ENCODE data around the gene PPP1R7.

PPP1R7 gene

GRCh38 chr2:241187918-241188234 lies 37.6 kb downstream of the PPP1R7 start:
- no peak overlapping the region for H3K4me3 ChIP-seq (ENCODE audit: low read depth, low read length)
- H3K36me3 ChIP-seq: peaks cover 5% of the 10 kb centered on the region
- H3K27me3 ChIP-seq (ENCODE audit: insufficient read depth, low read depth, severe bottlenecking): no peaks in the 10 kb centered on the region
- no peak for DNase-seq
- no peaks in the 10 kb centered on the region for H3K9me3 ChIP-seq (ENCODE audit: severe bottlenecking)
- no peak overlapping the region for H3K27ac ChIP-seq
- TF ChIP-seq CTCF (IDR thresholded peaks at IDR 0.05; ENCODE audit: low read depth, low read length): no peak

- DNase-seq: no peak
- TF ChIP-seq CTCF (IDR thresholded peaks at IDR 0.05; ENCODE audit: low read depth, low read length): no peak
- Histone ChIP-seq H3K36me3 (peaks cover under 1% of the 10 kb centered on the region; the same call in 1 of the 2 replicates), H3K27me3 (ENCODE audit: insufficient read depth, low read depth, severe bottlenecking) (no peaks in the 10 kb centered on the region), H3K4me3 (ENCODE audit: low read depth, low read length) (no peak within 1 kb of the TSS), H3K9me3 (ENCODE audit: severe bottlenecking) (no peaks in the 10 kb centered on the region), H3K27ac (no peak within 1 kb of the TSS)
Measured at GRCh38 chr2:241188361-241189092, 38.3 kb downstream of the PPP1R7 start, which contains the start of gene ANO7. ANO7 (plus strand) TSS chr2:241188677; CDS start chr2:241190064, 1,387 bp downstream.

- TF ChIP-seq CTCF (IDR thresholded peaks at IDR 0.05; ENCODE audit: low read depth, low read length): no peak
- no peaks in the 10 kb centered on the region for H3K27me3 ChIP-seq (ENCODE audit: insufficient read depth, low read depth, severe bottlenecking)
- H3K27ac ChIP-seq: no peak overlapping the region
- DNase-seq: no peak
- H3K9me3 ChIP-seq (ENCODE audit: severe bottlenecking): no peaks in the 10 kb centered on the region
- no peak overlapping the region for H3K4me3 ChIP-seq (ENCODE audit: low read depth, low read length)
- H3K36me3 ChIP-seq: no peaks in the 10 kb centered on the region
Measured at GRCh38 chr2:241189093-241189855, 39.0 kb downstream of the PPP1R7 start.

- Histone ChIP-seq H3K36me3 (no peaks in the 10 kb centered on the region), H3K4me3 (ENCODE audit: low read depth, low read length) (no peak overlapping the region), H3K27me3 (ENCODE audit: insufficient read depth, low read depth, severe bottlenecking) (no peaks in the 10 kb centered on the region), H3K9me3 (ENCODE audit: severe bottlenecking) (no peaks in the 10 kb centered on the region), H3K27ac (no peak overlapping the region)
- TF ChIP-seq CTCF (IDR thresholded peaks at IDR 0.05; ENCODE audit: low read depth, low read length): no peak
- no peak for DNase-seq
Measured at GRCh38 chr2:241189856-241190201, 39.6 kb downstream of the PPP1R7 start.

GRCh38 chr2:241190291-241190981 lies 40.2 kb downstream of the PPP1R7 start:
- DNase-seq: no peak
- no peak for TF ChIP-seq CTCF (IDR thresholded peaks at IDR 0.05; ENCODE audit: low read depth, low read length)
- no peak overlapping the region for H3K4me3 ChIP-seq (ENCODE audit: low read depth, low read length)
- no peaks in the 10 kb centered on the region for H3K36me3 ChIP-seq
- no peak overlapping the region for H3K27ac ChIP-seq
- no peaks in the 10 kb centered on the region for H3K9me3 ChIP-seq (ENCODE audit: severe bottlenecking)
- no peaks in the 10 kb centered on the region for H3K27me3 ChIP-seq (ENCODE audit: insufficient read depth, low read depth, severe bottlenecking)

Measured in WERI-Rb-1 (cell line).